OCI-LY7 (cell line): Measurements from ENCODE around the gene ING2.

ENCODE experiments used
- EZH2phosphoT487 ChIP-seq: fragments of 200-600 bp; sonication (generic); IDR thresholded peaks from 2 replicates; pipeline ENCODE4 v1.6.1; 2018; ENCODE audit warnings: low read depth, borderline replicate concordance, mild to moderate bottlenecking, mixed run types, antibody characterized with exemption, low read length, moderate library complexity, mixed read lengths
- TF ChIP-seq, protein P1 (sequence below): fragments of 200-600 bp; sonication (generic); conservative IDR thresholded peaks from 2 replicates; pipeline ENCODE4 v1.5.1; 2014; ENCODE audit warnings: mild to moderate bottlenecking, antibody characterized with exemption, low read length, moderate library complexity, mixed read lengths

DNA sequence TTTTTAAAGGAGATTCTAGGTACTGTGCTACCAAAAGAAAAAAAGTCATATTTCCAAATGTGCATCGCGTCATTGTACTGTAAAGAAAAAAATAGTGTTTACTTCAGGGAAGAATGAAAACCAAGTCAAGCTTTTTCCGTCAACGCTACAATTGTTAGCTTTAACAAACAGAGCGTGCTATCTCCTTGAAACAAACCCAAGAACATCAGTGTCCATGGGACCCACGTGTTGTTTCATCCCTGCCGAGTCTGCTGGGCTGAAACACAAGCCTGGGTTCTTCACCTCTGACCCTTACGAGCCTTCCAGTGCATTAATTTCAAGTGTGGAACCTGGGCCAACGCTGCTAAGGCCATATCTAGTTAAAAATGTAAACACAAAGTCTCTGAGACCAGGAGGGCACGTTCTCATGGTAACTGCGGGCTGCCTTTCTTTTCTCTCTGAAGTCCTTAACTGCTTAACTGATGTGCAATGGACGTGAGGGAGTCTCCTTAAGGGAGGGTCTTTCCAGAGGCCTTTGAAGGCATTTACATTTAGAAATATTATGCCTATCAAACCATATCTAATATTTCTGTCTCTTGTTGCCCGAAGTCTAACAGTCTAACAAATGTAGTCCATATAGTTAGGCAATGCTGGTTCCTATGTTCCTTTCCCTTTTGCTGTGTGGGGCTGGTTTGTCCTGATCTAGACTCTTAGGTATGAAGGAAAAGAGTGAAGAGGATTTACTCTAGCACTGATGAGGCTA lies 36.3 kb downstream of the ING2 start:
- TF ChIP-seq, protein P1, sequence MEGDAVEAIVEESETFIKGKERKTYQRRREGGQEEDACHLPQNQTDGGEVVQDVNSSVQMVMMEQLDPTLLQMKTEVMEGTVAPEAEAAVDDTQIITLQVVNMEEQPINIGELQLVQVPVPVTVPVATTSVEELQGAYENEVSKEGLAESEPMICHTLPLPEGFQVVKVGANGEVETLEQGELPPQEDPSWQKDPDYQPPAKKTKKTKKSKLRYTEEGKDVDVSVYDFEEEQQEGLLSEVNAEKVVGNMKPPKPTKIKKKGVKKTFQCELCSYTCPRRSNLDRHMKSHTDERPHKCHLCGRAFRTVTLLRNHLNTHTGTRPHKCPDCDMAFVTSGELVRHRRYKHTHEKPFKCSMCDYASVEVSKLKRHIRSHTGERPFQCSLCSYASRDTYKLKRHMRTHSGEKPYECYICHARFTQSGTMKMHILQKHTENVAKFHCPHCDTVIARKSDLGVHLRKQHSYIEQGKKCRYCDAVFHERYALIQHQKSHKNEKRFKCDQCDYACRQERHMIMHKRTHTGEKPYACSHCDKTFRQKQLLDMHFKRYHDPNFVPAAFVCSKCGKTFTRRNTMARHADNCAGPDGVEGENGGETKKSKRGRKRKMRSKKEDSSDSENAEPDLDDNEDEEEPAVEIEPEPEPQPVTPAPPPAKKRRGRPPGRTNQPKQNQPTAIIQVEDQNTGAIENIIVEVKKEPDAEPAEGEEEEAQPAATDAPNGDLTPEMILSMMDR: no peak
- TF ChIP-seq EZH2phosphoT487: no peak
